HCT116 (cell line): Measurements from ENCODE around the gene TRAIP. TPM values are rescaled to one million over a fixed set of nuclear protein-coding genes. Genes with fewer than 3 reads are reported as not detected.

ENCODE experiments used
- ATAC-seq: fragments of 200-7000 bp; cut with Tn5 transposase; 2 replicates; pipeline ENCODE4 v1.9.1; 2020; ENCODE audit warnings: mild to moderate bottlenecking, moderate library complexity
- BruUV-seq: library from RNA; stranded (reverse); fragments of 400-500 nt; replicated peaks from 2 replicates; lab custom pipeline; 2021; lab: Mats Ljungman, UMichigan
- CTCF ChIA-PET: fragments of 300-600 bp; sonication (Branson Sonifier 250); formaldehyde crosslinking; loops from one replicate; lab custom pipeline; 2021; ENCODE audit warnings: antibody characterized with exemption; lab: Charles Lee
- POLR2A ChIA-PET: fragments of 300-600, 350-600 bp; sonication (Branson Sonifier 250); formaldehyde crosslinking; loops from one replicate; lab custom pipeline; 2021; ENCODE audit warnings: antibody characterized with exemption; lab: Charles Lee
- RAD21 ChIA-PET, 2 experiments: fragments of 300-600 bp; sonication (Branson Sonifier 250); formaldehyde crosslinking; loops; one replicate each; lab custom pipeline; 2023; ENCODE audit warnings: low total read pairs in 2 of 2; ENCODE audit not compliant: uncharacterized antibody in 2 of 2, unreplicated experiment in 2 of 2, low non-redundant PET in 1 of 2; lab: Charles Lee
- DNase-seq: peaks from one replicate; pipeline ENCODE4 v3.0.0-alpha.2; 2010; ENCODE audit warnings: low read depth, low spot score
- H2AFZ ChIP-seq: fragments of 200-600 bp; shearing (Covaris generic), sonication (generic); 2 replicates; pipeline ENCODE4 v1.6.1; 2017; ENCODE audit warnings: low read depth, mixed run types, mixed read lengths, antibody characterized with exemption, low read length; ENCODE audit not compliant: poor library complexity, severe bottlenecking
- H3K27ac ChIP-seq: 2 replicates; pipeline ENCODE4 v1.5.1; 2012; ENCODE audit warnings: low read depth, low read length
- H3K27me3 ChIP-seq: fragments of 200-600 bp; sonication (generic); 2 replicates; pipeline ENCODE4 v1.6.1; 2016; ENCODE audit warnings: mixed run types, low read length, mixed read lengths; ENCODE audit not compliant: insufficient read depth
- H3K36me3 ChIP-seq, 2 experiments: fragments of 200-500 bp in 1 of 2; fragments of 200-600 bp in 1 of 2; sonication (Bioruptor generic) in 1 of 2; sonication (generic) in 1 of 2; 2 replicates each; pipeline versions ENCODE4 v1.5.1 to v1.6.1; 2014 to 2016; ENCODE audit warnings: low read length in 2 of 2, inconsistent platforms in 1 of 2, mixed read lengths in 1 of 2, mixed run types in 1 of 2; ENCODE audit not compliant: insufficient read depth in 2 of 2, control insufficient read depth in 1 of 2
- H3K4me1 ChIP-seq, 2 experiments: fragments of 200-600 bp in 1 of 2; sonication (generic) in 1 of 2; 2 replicates each; pipeline versions ENCODE4 v1.5.1 to v1.6.1; 2012 to 2017; ENCODE audit warnings: low read length in 2 of 2, inconsistent platforms in 1 of 2, mild to moderate bottlenecking in 1 of 2, mixed read lengths in 1 of 2, mixed run types in 1 of 2, moderate library complexity in 1 of 2; ENCODE audit not compliant: insufficient read depth in 2 of 2, control insufficient read depth in 1 of 2
- H3K4me2 ChIP-seq: fragments of 200-600 bp; sonication (generic); 2 replicates; pipeline ENCODE4 v1.6.1; 2017; ENCODE audit warnings: mixed run types, low read length, mixed read lengths
- H3K4me3 ChIP-seq, 2 experiments: fragments of 200-600 bp in 1 of 2; sonication (generic) in 1 of 2; replicated peaks in 1 of 2; 2 replicates each; pipeline ENCODE4 v1.5.1; 2011 to 2016; ENCODE audit warnings: low read length in 2 of 2, control low read depth in 1 of 2, low read depth in 1 of 2, mild to moderate bottlenecking in 1 of 2, mixed read lengths in 1 of 2, mixed run types in 1 of 2
- H3K79me2 ChIP-seq: fragments of 200-600 bp; sonication (generic); 2 replicates; pipeline ENCODE4 v1.6.1; 2017; ENCODE audit warnings: mild to moderate bottlenecking, mixed run types, low read length, moderate library complexity, mixed read lengths; ENCODE audit not compliant: insufficient read depth
- H3K9ac ChIP-seq: fragments of 200-600 bp; sonication (generic); 2 replicates; pipeline ENCODE4 v1.6.1; 2016; ENCODE audit warnings: low read length, mixed read lengths
- H3K9me2 ChIP-seq: fragments of 200-600 bp; sonication (generic), shearing (Covaris generic); 2 replicates; pipeline ENCODE4 v1.6.1; 2017; ENCODE audit warnings: mixed run types, mild to moderate bottlenecking, moderate library complexity; ENCODE audit not compliant: insufficient read depth
- H3K9me3 ChIP-seq, 2 experiments: fragments of 200-500 bp in 1 of 2; fragments of 200-600 bp in 1 of 2; sonication (Bioruptor generic) in 1 of 2; sonication (generic) in 1 of 2; 2 replicates each; pipeline ENCODE4 v1.6.1; 2014 to 2017; ENCODE audit warnings: low read length in 2 of 2, mixed read lengths in 2 of 2, inconsistent platforms in 1 of 2, low read depth in 1 of 2, mild to moderate bottlenecking in 1 of 2, mixed run types in 1 of 2, moderate library complexity in 1 of 2; ENCODE audit not compliant: control insufficient read depth in 1 of 2, insufficient read depth in 1 of 2
- H4K20me1 ChIP-seq: fragments of 200-600 bp; sonication (generic), shearing (Covaris generic); 2 replicates; pipeline ENCODE4 v1.6.1; 2017; ENCODE audit warnings: mixed run types, mild to moderate bottlenecking, moderate library complexity; ENCODE audit not compliant: insufficient read depth
- EGR1 ChIP-seq: IDR thresholded peaks from 2 replicates; pipeline ENCODE4 v1.6.1; 2012; ENCODE audit warnings: low read depth
- ELF1 ChIP-seq: IDR thresholded peaks from 2 replicates; pipeline ENCODE4 v1.6.1; 2012; ENCODE audit warnings: low read depth, borderline replicate concordance
- EZH2phosphoT487 ChIP-seq: fragments of 200-600 bp; IDR thresholded peaks from 2 replicates; pipeline ENCODE4 v1.6.1; 2018; ENCODE audit warnings: antibody characterized with exemption, borderline replicate concordance
- FOSL1 ChIP-seq: IDR thresholded peaks from 2 replicates; pipeline ENCODE4 v1.6.1; 2012; ENCODE audit warnings: low read depth
- JUND ChIP-seq: IDR thresholded peaks from 2 replicates; pipeline ENCODE4 v1.6.1; 2012
- POLR2A ChIP-seq: IDR thresholded peaks from 2 replicates; pipeline ENCODE4 v1.7.0; 2011; ENCODE audit warnings: borderline replicate concordance; ENCODE audit not compliant: insufficient read depth, insufficient read length; ENCODE audit errors: extremely low read depth
- POLR2AphosphoS5 ChIP-seq: IDR thresholded peaks from 2 replicates; pipeline ENCODE4 v1.6.1; 2011; ENCODE audit warnings: mild to moderate bottlenecking, low read depth, low read length, moderate library complexity
- RAD21 ChIP-seq: IDR thresholded peaks from 2 replicates; pipeline ENCODE4 v1.6.1; 2012; ENCODE audit warnings: low read depth, mild to moderate bottlenecking
- SRF ChIP-seq: IDR thresholded peaks from 2 replicates; pipeline ENCODE4 v1.6.1; 2012; ENCODE audit warnings: low read depth
- TCF7L2 ChIP-seq: IDR thresholded peaks from 2 replicates; pipeline ENCODE4 v1.7.0; 2011; ENCODE audit warnings: borderline replicate concordance, inconsistent platforms; ENCODE audit not compliant: insufficient read depth, insufficient read length; ENCODE audit errors: extremely low read depth
- intact Hi-C: fragments of 100-400 bp; cut with micrococcal nuclease; formaldehyde crosslinking; loops from 2 replicates; pipeline ENCODE4 v1.10.0; 2022
- total RNA-seq: library from RNA; stranded (reverse); gene quantifications from one replicate; pipeline ENCODE4 v1.2.1, GENCODE V29; 2021; ENCODE audit not compliant: unreplicated experiment
- TF ChIP-seq, protein P1 (sequence below), 3 experiments: fragments of 200-600 bp in 1 of 3; sonication (generic) in 1 of 3; IDR thresholded peaks in 2 of 3; conservative IDR thresholded peaks in 1 of 3; 2 replicates each; pipeline ENCODE4 v1.5.1; 2012 to 2017; ENCODE audit warnings: low read depth in 2 of 3, low read length in 2 of 3, antibody characterized with exemption in 1 of 3, borderline replicate concordance in 1 of 3, control low read depth in 1 of 3, mild to moderate bottlenecking in 1 of 3, mixed read lengths in 1 of 3, mixed run types in 1 of 3, moderate library complexity in 1 of 3; ENCODE audit not compliant: insufficient read depth in 1 of 3
- TF ChIP-seq, protein P2 (sequence below): IDR thresholded peaks from 2 replicates; pipeline ENCODE4 v1.6.1; 2012
- TF ChIP-seq, protein P3 (sequence below): IDR thresholded peaks from 2 replicates; pipeline ENCODE4 v1.6.1; 2012; ENCODE audit warnings: low read depth

The TRAIP gene
- total RNA-seq, 1 experiment from 2014 or later, result 25.5 TPM

DNA sequence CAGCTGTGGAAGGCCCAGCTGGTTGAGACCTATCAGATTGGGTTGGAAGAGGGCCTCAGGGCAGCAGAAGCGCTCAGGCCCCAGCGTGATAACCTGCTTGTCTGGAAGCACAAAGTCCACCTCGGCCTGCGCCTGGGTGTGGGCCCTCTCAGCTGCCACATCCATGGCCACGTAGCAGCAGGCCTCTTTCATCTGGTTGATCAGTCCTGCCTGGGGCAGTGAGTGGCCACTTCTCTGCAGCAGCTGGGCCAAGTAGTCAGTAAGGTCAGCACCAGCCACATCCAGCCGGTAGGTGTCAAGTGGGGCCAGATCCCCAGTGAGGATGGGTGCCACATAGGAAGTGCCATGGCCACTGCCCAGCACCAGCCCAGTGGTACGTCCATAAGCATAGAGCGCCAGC lies 17.3 kb upstream of the TRAIP start:
- no peaks in the 10 kb centered on the region for H3K27me3 ChIP-seq
- H3K4me1 ChIP-seq, result no peaks in the 10 kb centered on the region
- no peaks in the 10 kb centered on the region for H4K20me1 ChIP-seq
- no TSS peak for BruUV-seq
- no peaks in the 10 kb centered on the region for H3K36me3 ChIP-seq
- no peak overlapping the region for H2AFZ ChIP-seq
- H3K79me2 ChIP-seq, result no peaks in the 10 kb centered on the region
- no peaks in the 10 kb centered on the region for H3K9me3 ChIP-seq
- no peak overlapping the region for H3K4me3 ChIP-seq
- no peaks in the 10 kb centered on the region for H3K9me2 ChIP-seq
- ATAC-seq (no peak), DNase-seq (no peak)
- no peak overlapping the region for H3K27ac ChIP-seq
- POLR2A ChIA-PET, result interaction anchor here (1.3 to 1.4 kb wide), 2 partner anchors 9 to 11 kb away, joined by 3 to 4 read pairs; no protein-coding TSS in a partner anchor
- H3K4me2 ChIP-seq, result no peak overlapping the region
- intact Hi-C loops, result no loop called here
- no peak overlapping the region for H3K9ac ChIP-seq
- CTCF ChIA-PET, result interaction anchor here (0.6 kb wide), 1 partner anchor 336 kb away, joined by 3 read pairs; no protein-coding TSS in a partner anchor
- RAD21 ChIA-PET, result no interaction called here
- TF ChIP-seq RAD21, result no peak
- TF ChIP-seq EZH2phosphoT487, result no peak
- TF ChIP-seq, protein P1, sequence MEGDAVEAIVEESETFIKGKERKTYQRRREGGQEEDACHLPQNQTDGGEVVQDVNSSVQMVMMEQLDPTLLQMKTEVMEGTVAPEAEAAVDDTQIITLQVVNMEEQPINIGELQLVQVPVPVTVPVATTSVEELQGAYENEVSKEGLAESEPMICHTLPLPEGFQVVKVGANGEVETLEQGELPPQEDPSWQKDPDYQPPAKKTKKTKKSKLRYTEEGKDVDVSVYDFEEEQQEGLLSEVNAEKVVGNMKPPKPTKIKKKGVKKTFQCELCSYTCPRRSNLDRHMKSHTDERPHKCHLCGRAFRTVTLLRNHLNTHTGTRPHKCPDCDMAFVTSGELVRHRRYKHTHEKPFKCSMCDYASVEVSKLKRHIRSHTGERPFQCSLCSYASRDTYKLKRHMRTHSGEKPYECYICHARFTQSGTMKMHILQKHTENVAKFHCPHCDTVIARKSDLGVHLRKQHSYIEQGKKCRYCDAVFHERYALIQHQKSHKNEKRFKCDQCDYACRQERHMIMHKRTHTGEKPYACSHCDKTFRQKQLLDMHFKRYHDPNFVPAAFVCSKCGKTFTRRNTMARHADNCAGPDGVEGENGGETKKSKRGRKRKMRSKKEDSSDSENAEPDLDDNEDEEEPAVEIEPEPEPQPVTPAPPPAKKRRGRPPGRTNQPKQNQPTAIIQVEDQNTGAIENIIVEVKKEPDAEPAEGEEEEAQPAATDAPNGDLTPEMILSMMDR (IDR thresholded peaks at IDR 0.05 in 2 of 3, conservative IDR thresholded peaks at IDR 0.05 in 1 of 3; ENCODE audit: borderline replicate concordance in 1 of 3, insufficient read depth in 1 of 3, low read depth in 2 of 3, low read length in 2 of 3), result no peak
- TF ChIP-seq, protein P2, sequence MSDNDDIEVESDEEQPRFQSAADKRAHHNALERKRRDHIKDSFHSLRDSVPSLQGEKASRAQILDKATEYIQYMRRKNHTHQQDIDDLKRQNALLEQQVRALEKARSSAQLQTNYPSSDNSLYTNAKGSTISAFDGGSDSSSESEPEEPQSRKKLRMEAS, result no peak
- no peak for TF ChIP-seq SRF
- TF ChIP-seq POLR2AphosphoS5, result no peak
- no peak for TF ChIP-seq ELF1
- no peak for TF ChIP-seq JUND
- no peak for TF ChIP-seq FOSL1
- TF ChIP-seq, protein P3, sequence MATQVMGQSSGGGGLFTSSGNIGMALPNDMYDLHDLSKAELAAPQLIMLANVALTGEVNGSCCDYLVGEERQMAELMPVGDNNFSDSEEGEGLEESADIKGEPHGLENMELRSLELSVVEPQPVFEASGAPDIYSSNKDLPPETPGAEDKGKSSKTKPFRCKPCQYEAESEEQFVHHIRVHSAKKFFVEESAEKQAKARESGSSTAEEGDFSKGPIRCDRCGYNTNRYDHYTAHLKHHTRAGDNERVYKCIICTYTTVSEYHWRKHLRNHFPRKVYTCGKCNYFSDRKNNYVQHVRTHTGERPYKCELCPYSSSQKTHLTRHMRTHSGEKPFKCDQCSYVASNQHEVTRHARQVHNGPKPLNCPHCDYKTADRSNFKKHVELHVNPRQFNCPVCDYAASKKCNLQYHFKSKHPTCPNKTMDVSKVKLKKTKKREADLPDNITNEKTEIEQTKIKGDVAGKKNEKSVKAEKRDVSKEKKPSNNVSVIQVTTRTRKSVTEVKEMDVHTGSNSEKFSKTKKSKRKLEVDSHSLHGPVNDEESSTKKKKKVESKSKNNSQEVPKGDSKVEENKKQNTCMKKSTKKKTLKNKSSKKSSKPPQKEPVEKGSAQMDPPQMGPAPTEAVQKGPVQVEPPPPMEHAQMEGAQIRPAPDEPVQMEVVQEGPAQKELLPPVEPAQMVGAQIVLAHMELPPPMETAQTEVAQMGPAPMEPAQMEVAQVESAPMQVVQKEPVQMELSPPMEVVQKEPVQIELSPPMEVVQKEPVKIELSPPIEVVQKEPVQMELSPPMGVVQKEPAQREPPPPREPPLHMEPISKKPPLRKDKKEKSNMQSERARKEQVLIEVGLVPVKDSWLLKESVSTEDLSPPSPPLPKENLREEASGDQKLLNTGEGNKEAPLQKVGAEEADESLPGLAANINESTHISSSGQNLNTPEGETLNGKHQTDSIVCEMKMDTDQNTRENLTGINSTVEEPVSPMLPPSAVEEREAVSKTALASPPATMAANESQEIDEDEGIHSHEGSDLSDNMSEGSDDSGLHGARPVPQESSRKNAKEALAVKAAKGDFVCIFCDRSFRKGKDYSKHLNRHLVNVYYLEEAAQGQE, result no peak
- no peak for TF ChIP-seq EGR1
- TF ChIP-seq TCF7L2, result no peak
- no peak for TF ChIP-seq POLR2A
